Nephron (organoid): Measurements from ENCODE around the gene STON1.
"Not testable (repeated sequence)": the region's sequence is repeated elsewhere in the genome, so short reads cannot be mapped to it uniquely, and the experiment has no call there.

ENCODE experiments used
- H3K27ac Mint-ChIP-seq, 3 experiments: 2 replicates each; pipeline ENCODE4 v1.8.0; 2020; ENCODE audit warnings: mixed read lengths in 3 of 3, mild to moderate bottlenecking in 2 of 3, moderate library complexity in 1 of 3
- H3K27me3 Mint-ChIP-seq: 2 replicates; pipeline ENCODE4 v1.8.0; 2021; ENCODE audit warnings: low read depth, mild to moderate bottlenecking, moderate library complexity, mixed read lengths
- H3K36me3 Mint-ChIP-seq: 2 replicates; pipeline ENCODE4 v1.8.0; 2020; ENCODE audit warnings: low read depth, mixed read lengths
- H3K4me1 Mint-ChIP-seq: 2 replicates; pipeline ENCODE4 v1.8.0; 2020; ENCODE audit warnings: mixed read lengths
- H3K4me3 Mint-ChIP-seq, 3 experiments: 2 replicates each; pipeline ENCODE4 v1.8.0; 2020; ENCODE audit warnings: mild to moderate bottlenecking in 3 of 3, mixed read lengths in 3 of 3, moderate library complexity in 2 of 3
- H3K9me3 Mint-ChIP-seq: 2 replicates; pipeline ENCODE4 v1.8.0; 2020; ENCODE audit warnings: mixed read lengths
- TF ChIP-seq, protein P1 (sequence below), 3 experiments: fragments of 200-600 bp; sonication (generic); IDR thresholded peaks; one replicate each; pipeline ENCODE4 v1.5.0; 2021; ENCODE audit warnings: antibody characterized with exemption in 3 of 3; ENCODE audit not compliant: unreplicated experiment in 3 of 3

Gene STON1

GRCh38 chr2:48515513-48515985, 14.4 kb upstream of the STON1 start:
- TF ChIP-seq, protein P1, sequence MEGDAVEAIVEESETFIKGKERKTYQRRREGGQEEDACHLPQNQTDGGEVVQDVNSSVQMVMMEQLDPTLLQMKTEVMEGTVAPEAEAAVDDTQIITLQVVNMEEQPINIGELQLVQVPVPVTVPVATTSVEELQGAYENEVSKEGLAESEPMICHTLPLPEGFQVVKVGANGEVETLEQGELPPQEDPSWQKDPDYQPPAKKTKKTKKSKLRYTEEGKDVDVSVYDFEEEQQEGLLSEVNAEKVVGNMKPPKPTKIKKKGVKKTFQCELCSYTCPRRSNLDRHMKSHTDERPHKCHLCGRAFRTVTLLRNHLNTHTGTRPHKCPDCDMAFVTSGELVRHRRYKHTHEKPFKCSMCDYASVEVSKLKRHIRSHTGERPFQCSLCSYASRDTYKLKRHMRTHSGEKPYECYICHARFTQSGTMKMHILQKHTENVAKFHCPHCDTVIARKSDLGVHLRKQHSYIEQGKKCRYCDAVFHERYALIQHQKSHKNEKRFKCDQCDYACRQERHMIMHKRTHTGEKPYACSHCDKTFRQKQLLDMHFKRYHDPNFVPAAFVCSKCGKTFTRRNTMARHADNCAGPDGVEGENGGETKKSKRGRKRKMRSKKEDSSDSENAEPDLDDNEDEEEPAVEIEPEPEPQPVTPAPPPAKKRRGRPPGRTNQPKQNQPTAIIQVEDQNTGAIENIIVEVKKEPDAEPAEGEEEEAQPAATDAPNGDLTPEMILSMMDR (IDR thresholded peaks at IDR 0.05; ENCODE audit: unreplicated experiment in 3 of 3): no peak
- Mint-ChIP-seq H3K27me3 (no peaks in the 10 kb centered on the region), H3K9me3 (no peaks in the 10 kb centered on the region), H3K4me1 (peaks cover 33% of the 10 kb centered on the region), H3K27ac (peak overlapping the region; percentile 35 to 88 (median 70)), H3K4me3 (no peak overlapping the region), H3K36me3 (peaks cover 46% of the 10 kb centered on the region)

DNA sequence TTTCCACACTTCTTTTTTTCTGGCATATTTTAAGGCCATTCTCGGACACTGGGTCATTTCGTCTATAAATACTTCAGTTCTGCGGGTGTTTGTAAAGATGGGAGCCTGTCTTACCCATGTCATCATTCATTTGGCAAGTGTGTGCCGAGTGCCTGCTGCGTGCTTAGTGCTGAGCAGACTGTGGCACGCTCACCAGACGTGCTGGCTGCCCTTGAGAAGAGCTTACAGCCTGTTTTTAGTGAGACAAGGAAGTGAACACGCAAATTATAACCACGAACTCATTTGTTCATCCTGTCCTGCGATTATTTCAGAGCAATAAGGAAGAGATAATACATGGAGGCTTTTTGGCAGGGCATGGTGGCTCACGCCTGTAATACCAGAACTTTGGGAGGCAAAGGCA, 10.4 kb upstream of the STON1 start:
- TF ChIP-seq, protein P1 (IDR thresholded peaks at IDR 0.05; ENCODE audit: unreplicated experiment in 3 of 3): no peak
- peaks cover 18% of the 10 kb centered on the region for H3K4me1 Mint-ChIP-seq
- H3K27ac Mint-ChIP-seq: no peak overlapping the region
- H3K9me3 Mint-ChIP-seq: no peaks in the 10 kb centered on the region
- H3K27me3 Mint-ChIP-seq: no peaks in the 10 kb centered on the region
- no peak overlapping the region for H3K4me3 Mint-ChIP-seq
- peaks cover 43% of the 10 kb centered on the region for H3K36me3 Mint-ChIP-seq

- H3K4me1 Mint-ChIP-seq: peaks cover 36% of the 10 kb centered on the region
- peaks cover 11% of the 10 kb centered on the region for H3K36me3 Mint-ChIP-seq
- peak overlapping the region in 2 of 3 experiments; percentile 38 to 49 for H3K27ac Mint-ChIP-seq
- H3K4me3 Mint-ChIP-seq, H3K9me3 Mint-ChIP-seq, H3K27me3 Mint-ChIP-seq: not testable (repeated sequence)
Measured at GRCh38 chr2:48524756-48525155, 5.2 kb upstream of the STON1 start.

DNA sequence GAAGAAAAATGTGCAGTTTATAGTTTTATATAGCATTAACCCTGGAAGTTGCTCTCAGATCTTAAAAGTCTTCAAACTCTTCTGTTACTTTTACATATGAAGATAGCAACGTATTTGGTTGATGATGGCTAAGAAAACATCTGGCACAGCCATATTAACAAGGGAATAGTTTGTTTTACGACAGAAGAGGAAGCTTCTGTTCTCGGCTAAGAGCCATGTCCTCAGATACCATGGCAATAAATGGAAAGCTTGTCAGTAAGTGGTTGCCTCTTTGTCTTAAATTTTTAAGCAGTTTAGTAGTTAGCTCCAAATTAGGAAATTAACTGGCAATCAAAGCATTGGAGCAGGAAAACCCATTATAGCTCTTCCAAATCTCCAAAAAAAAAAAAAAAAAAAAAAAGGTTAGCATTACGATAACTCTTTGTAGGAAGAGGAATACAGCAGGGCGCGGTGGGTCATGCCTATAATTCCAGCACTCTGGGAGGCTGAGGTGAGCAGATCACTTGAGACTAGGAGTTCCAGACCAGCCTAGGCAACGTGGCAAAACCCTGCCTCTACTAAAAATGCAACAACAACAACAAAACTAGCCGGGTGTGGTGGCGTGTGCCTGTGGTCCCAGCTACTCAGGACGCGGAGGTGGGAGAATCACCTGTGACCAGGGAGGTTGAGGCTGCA, 4.5 kb upstream of the STON1 start:
- Mint-ChIP-seq H3K36me3 (peaks cover 9% of the 10 kb centered on the region), H3K4me3 (no peak overlapping the region), H3K4me1 (peaks cover 36% of the 10 kb centered on the region), H3K27ac (peak overlapping the region in 2 of 3 experiments; percentile 38 to 49), H3K9me3 (no peaks in the 10 kb centered on the region), H3K27me3 (no peaks in the 10 kb centered on the region)
- TF ChIP-seq, protein P1 (IDR thresholded peaks at IDR 0.05; ENCODE audit: unreplicated experiment in 3 of 3): no peak

- TF ChIP-seq, protein P1 (IDR thresholded peaks at IDR 0.05; ENCODE audit: unreplicated experiment in 3 of 3): no peak
- peak overlapping the region; percentile 55 to 77 (median 75) for H3K4me3 Mint-ChIP-seq
Measured at GRCh38 chr2:48527226-48527885, 2.6 kb upstream of the STON1 start.

GRCh38 chr2:48528431-48528830, 1.5 kb upstream of the STON1 start:
- H3K36me3 Mint-ChIP-seq: peaks cover 5% of the 10 kb centered on the region
- H3K27ac Mint-ChIP-seq: peak overlapping the region; percentile 74 to 96 (median 87)
- H3K27me3 Mint-ChIP-seq: no peaks in the 10 kb centered on the region
- TF ChIP-seq, protein P1 (IDR thresholded peaks at IDR 0.05; ENCODE audit: unreplicated experiment in 3 of 3): no peak
- H3K4me1 Mint-ChIP-seq: peaks cover 55% of the 10 kb centered on the region
- no peaks in the 10 kb centered on the region for H3K9me3 Mint-ChIP-seq
- peak overlapping the region; percentile 94 to 98 (median 94) for H3K4me3 Mint-ChIP-seq

More at GRCh38 chr2:48527226-48527885, 2.6 kb upstream of the STON1 start:
- Mint-ChIP-seq H3K36me3 (no peaks in the 10 kb centered on the region), H3K27me3 (no peaks in the 10 kb centered on the region), H3K9me3 (no peaks in the 10 kb centered on the region), H3K4me1 (peaks cover 51% of the 10 kb centered on the region), H3K27ac (peak overlapping the region; percentile 87 to 96 (median 94))
